Measurements from ENCODE around the gene HOXB3.

HOXB3 gene

DNA sequence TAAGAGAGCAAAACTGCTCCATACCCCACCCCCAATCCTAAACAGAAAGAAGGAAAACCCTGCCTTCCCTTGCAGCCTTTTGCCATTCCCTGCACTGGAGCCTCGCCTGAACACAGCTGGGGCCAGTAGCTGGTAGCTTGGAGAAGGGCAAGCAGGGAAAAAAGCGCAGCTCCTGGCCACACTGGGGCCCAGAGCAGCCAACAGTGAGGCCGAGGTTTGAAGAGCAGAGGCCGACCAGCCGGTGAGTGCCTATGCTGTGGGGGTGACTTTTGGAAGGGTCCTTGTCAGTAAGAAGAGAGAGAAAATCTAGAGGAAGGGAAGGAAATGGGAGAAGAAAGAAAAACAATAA, 39.3 kb upstream of the HOXB3 start:
- DNase-seq (ENCODE audit: extremely low spot score): no peak
- CTCF ChIA-PET: interaction anchor here (1.6 to 2.4 kb wide), 4 partner anchors 11 to 175 kb away, joined by 4 to 16 read pairs (median 5); no protein-coding TSS in a partner anchor
- TF ChIP-seq, protein P1, sequence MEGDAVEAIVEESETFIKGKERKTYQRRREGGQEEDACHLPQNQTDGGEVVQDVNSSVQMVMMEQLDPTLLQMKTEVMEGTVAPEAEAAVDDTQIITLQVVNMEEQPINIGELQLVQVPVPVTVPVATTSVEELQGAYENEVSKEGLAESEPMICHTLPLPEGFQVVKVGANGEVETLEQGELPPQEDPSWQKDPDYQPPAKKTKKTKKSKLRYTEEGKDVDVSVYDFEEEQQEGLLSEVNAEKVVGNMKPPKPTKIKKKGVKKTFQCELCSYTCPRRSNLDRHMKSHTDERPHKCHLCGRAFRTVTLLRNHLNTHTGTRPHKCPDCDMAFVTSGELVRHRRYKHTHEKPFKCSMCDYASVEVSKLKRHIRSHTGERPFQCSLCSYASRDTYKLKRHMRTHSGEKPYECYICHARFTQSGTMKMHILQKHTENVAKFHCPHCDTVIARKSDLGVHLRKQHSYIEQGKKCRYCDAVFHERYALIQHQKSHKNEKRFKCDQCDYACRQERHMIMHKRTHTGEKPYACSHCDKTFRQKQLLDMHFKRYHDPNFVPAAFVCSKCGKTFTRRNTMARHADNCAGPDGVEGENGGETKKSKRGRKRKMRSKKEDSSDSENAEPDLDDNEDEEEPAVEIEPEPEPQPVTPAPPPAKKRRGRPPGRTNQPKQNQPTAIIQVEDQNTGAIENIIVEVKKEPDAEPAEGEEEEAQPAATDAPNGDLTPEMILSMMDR (IDR thresholded peaks at IDR 0.05; ENCODE audit: control extremely low read depth, extremely low read depth, low read depth, missing control alignments): no peak
- POLR2A ChIA-PET: no interaction called here

DNA sequence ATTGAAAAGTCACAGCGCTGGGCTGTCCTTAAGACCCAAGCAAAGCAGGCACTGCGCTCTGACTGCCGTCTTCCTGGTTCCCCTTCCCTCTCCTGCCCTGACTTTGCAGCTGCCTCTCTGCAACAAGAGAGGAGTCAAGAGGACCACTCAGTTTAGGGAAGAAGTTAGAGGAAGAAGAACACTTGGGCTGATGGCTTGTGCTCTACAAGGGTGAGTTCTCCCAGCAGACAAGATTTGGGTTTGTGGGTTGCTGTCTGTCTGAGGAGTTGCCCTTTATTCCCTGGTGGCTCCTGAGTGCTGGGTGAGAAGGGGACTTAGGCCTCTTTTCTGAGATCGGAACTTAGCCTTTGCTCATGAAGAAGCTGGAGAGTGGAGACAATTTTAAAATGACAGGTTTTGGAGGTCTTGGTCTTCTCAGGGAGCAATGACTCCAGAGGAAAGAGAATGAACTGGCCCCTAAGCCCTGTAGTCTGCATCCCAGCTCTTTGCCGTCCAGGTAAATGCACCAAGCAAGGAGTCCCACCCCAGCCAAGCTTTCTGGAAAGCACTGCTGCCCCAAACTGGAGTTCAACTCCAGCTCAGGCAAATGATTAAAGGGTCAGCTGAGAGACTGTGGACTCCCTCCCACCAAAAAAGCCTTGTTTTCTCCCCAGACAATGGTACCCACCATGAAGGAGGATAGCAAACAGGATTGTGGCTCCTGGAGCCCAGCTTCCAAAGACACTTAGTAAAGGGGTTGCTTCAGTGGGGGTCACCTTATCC, 38.8 kb upstream of the HOXB3 start:
- CTCF ChIA-PET: interaction anchor here (1.6 to 6.1 kb wide), 5 partner anchors 11 to 175 kb away, joined by 4 to 31 read pairs (median 6); partner anchors contain the start of gene HOXB8
- POLR2A ChIA-PET: no interaction called here
- TF ChIP-seq, protein P1 (IDR thresholded peaks at IDR 0.05; ENCODE audit: control extremely low read depth, extremely low read depth, low read depth, missing control alignments): no peak
- DNase-seq (ENCODE audit: extremely low spot score): no peak

DNA sequence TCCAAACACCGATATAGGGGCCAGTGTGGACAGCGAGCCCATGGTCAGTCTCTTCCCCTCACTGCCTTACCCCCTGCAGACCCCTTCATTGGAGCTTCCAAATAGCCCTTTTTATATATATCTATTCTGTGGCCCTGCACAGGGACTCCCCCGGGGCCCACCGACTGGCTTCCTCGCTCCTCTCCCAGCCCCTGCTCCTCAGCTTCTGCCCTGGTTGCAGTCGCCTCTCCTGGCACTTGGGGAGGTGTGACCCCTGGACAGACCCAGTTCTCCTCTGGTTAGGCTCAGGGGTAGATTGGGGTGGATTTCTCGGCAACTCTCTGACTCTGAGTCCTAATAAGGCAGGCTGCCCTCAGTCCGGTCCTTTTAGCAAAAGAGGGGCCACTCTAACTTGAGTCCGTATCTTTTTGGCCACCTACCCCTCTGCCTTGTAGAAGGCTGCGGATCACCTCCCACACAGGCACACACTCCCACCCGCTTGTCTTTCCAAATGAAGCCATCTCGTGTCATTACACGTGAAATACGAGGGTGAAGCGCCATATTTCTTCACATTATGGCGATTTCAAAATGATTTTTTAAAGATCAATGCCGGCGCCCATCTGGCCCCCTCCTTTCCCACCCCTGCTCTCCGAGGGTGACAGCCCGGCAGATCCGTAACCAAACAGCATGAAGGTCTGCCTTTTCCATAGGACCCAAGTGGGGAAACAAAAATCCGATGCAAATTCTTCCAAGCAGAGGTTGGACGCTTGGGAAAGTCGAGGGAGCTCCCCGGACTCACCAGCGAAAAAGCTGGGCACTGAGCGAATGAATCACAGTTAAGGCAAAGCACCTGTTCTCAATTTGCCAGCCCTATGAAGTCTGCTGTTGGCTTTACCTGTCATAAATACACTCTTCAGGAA, 37.8 kb upstream of the HOXB3 start:
- TF ChIP-seq, protein P1 (IDR thresholded peaks at IDR 0.05; ENCODE audit: control extremely low read depth, extremely low read depth, low read depth, missing control alignments): no peak
- POLR2A ChIA-PET: no interaction called here
- CTCF ChIA-PET: interaction anchor here (1.7 to 6.1 kb wide), 4 partner anchors 9 to 13 kb away, joined by 6 to 31 read pairs (median 22); partner anchors contain the start of gene HOXB8
- no peak for DNase-seq (ENCODE audit: extremely low spot score)

DNA sequence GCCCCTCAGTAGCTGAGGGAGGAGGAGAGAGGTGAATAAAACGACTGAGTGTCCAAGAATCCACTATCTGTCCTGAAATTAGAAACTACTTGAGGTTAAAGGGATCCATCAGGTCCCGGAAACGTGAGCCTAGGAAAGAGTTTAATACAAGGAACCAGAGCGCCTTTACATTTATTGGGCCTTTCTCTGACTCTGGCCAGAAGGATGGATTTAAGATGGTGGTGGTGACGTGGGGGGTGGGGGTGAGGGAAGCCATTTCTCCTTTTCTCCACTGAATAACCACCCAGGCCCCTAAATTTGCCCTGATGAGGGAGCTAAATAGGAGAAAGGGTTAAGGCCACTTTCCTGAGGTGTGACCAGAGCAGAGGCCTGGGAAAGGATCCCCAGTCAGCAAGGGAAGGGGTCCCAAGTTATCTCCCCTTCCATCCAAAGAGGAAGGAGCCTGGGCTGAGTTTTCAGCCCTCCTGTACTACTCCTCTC, 37.1 kb upstream of the HOXB3 start:
- no peak for DNase-seq (ENCODE audit: extremely low spot score)
- TF ChIP-seq, protein P1 (IDR thresholded peaks at IDR 0.05; ENCODE audit: control extremely low read depth, extremely low read depth, low read depth, missing control alignments): no peak
- CTCF ChIA-PET: interaction anchor here (3.2 to 6.1 kb wide), 2 partner anchors 9 to 13 kb away, joined by 28 to 31 read pairs; partner anchors contain the start of gene HOXB8
- POLR2A ChIA-PET: no interaction called here

DNA sequence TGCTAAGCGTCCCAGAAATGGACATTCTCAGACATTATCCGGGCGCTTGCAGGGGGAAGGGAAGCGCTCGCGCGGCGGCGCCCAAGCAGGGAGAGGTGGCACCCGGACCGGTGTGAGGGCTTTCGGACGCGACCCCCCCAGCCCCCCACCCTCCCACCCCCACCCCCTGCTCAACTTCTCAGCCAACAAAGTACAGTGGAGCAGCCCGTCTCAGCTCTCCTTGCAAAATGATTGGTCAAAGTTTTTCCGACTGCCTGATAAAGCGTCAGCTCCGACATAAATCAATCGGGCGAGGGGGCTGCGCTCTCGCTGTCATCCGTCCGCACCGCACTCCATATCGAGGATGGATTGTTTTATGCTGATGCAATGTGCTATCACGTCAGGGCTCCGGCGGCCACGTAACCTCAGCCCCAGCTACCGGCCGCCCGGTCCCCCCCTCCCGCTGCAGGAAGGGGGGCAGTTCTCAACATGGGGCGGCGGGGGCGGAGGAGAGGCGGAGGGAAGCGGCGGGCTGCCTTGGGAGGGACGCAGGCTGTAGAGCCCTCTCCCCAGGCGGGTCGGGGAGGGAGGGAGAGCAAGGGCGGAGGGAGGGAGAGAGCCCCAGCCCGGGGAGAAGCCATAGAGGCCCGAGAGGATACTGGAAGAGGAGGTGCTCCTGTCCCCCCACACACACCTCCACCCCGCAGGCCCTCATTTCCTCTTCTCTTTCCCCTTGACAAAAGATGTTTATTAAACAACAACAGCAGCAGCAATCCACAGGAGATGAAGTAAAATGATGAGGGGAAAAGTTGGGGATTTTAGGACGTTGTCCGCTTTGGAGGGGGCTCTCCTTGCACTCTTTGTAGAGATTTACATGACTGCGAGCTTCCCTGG, 36.4 kb upstream of the HOXB3 start, which contains the start of gene HOXB9:
TSS of gene HOXB9 (minus strand) at position 114 of the 873 bp plus-strand sequence. CDS start at position 25, 89 bp downstream.
- ChIA-PET CTCF (interaction anchor here (0.9 to 6.1 kb wide), 10 partner anchors 10 to 600 kb away, joined by 3 to 31 read pairs (median 5); partner anchors contain the start of genes HOXB3 and HOXB8), POLR2A (no interaction called here)
- TF ChIP-seq, protein P1 (IDR thresholded peaks at IDR 0.05; ENCODE audit: control extremely low read depth, extremely low read depth, low read depth, missing control alignments): no peak
- DNase-seq (ENCODE audit: extremely low spot score): no peak
